Fibroblast of lung (primary cell): ENCODE measurements around the gene OCA2. TPM values are rescaled to one million over a fixed set of nuclear protein-coding genes. Genes with fewer than 3 reads are reported as not detected.

Experiments used
- DNase-seq, 2 donors: peaks; one replicate each; pipeline versions ENCODE4 v3.0.0 to v3.0.0-alpha.2; 2010; ENCODE audit warnings: low read depth in 2 of 2
- H2AFZ ChIP-seq: 2 replicates; pipeline ENCODE4 v1.5.1; 2012; ENCODE audit warnings: low read length, control low read depth, inconsistent platforms
- H3K27ac ChIP-seq: 2 replicates; pipeline ENCODE4 v1.5.1; 2011; ENCODE audit warnings: low read length, control low read depth; ENCODE audit not compliant: insufficient read depth
- H3K27me3 ChIP-seq: 2 replicates; pipeline ENCODE4 v1.5.1; 2011; ENCODE audit warnings: mild to moderate bottlenecking, low read length; ENCODE audit not compliant: control insufficient read depth, insufficient read depth
- H3K36me3 ChIP-seq: 2 replicates; pipeline ENCODE4 v1.5.1; 2011; ENCODE audit warnings: low read length; ENCODE audit not compliant: control insufficient read depth, insufficient read depth
- H3K4me1 ChIP-seq: 2 replicates; pipeline ENCODE4 v1.5.1; 2011; ENCODE audit warnings: low read length; ENCODE audit not compliant: control insufficient read depth, insufficient read depth; ENCODE audit errors: extremely low read depth
- H3K4me2 ChIP-seq: 2 replicates; pipeline ENCODE4 v1.5.1; 2011; ENCODE audit warnings: low read length, control low read depth; ENCODE audit not compliant: insufficient read depth; ENCODE audit errors: extremely low read depth
- H3K4me3 ChIP-seq, 4 experiments: fragments of 200-600 bp in 1 of 4; sonication (generic) in 1 of 4; replicated peaks in 1 of 4; 2 replicates each; pipeline ENCODE4 v1.5.1; 2011 to 2016; ENCODE audit warnings: low read length in 4 of 4, low read depth in 3 of 4, mild to moderate bottlenecking in 3 of 4, control low read depth in 2 of 4, inconsistent platforms in 1 of 4, mixed read lengths in 1 of 4; ENCODE audit not compliant: insufficient read depth in 1 of 4; ENCODE audit errors: control extremely low read depth in 1 of 4
- H3K79me2 ChIP-seq: 2 replicates; pipeline ENCODE4 v1.5.1; 2012; ENCODE audit warnings: mild to moderate bottlenecking, low read length, inconsistent platforms; ENCODE audit not compliant: control insufficient read depth, insufficient read depth
- H3K9ac ChIP-seq: 2 replicates; pipeline ENCODE4 v1.5.1; 2011; ENCODE audit warnings: mild to moderate bottlenecking, low read length, control low read depth; ENCODE audit not compliant: insufficient read depth
- H3K9me3 ChIP-seq: 2 replicates; pipeline ENCODE4 v1.5.1; 2012; ENCODE audit warnings: low read depth, low read length; ENCODE audit not compliant: control insufficient read depth, insufficient read depth
- H4K20me1 ChIP-seq: 2 replicates; pipeline ENCODE4 v1.5.1; 2011; ENCODE audit warnings: low read length; ENCODE audit not compliant: control insufficient read depth, insufficient read depth; ENCODE audit errors: extremely low read depth
- EZH2 ChIP-seq: IDR thresholded peaks from 2 replicates; pipeline ENCODE4 v1.5.1; 2012; ENCODE audit warnings: low read length, control low read depth, mild to moderate bottlenecking; ENCODE audit errors: missing control alignments
- polyA plus RNA-seq, 2 donors: library from polyadenylated mRNA; depleted of rRNA in 1 of 2; stranded (reverse) in 1 of 2; unstranded in 1 of 2; fragments of >200 nt; gene quantifications; 2 replicates each; pipeline ENCODE4 v1.2.1, GENCODE V29; 2011 to 2012; ENCODE audit warnings: missing spikeins in 1 of 2
- total RNA-seq: library from RNA; depleted of rRNA; stranded (reverse); fragments of >200 nt; gene quantifications from 2 replicates; pipeline ENCODE4 v1.2.1, GENCODE V29; 2014
- TF ChIP-seq, protein P1 (sequence below), 2 donors: IDR thresholded peaks in 1 of 2; conservative IDR thresholded peaks in 1 of 2; 1 replicate in 1 of 2; 2 replicates in 1 of 2; pipeline ENCODE4 v1.5.1; 2011 to 2012; ENCODE audit warnings: low read length in 2 of 2, control low read depth in 1 of 2, inconsistent platforms in 1 of 2, low read depth in 1 of 2, mild to moderate bottlenecking in 1 of 2

The OCA2 gene
- total and polyA plus RNA-seq, 2 donors (not counting 1 experiment from before 2014, with no cell fraction given): not detected

- Histone ChIP-seq H3K4me1 (no peaks in the 10 kb centered on the region), H3K36me3 (peaks cover 4% of the 10 kb centered on the region), H3K27me3 (no peaks in the 10 kb centered on the region), H3K9ac (no peak overlapping the region), H3K4me3 (peak overlapping the region; percentile 43 to 66 (median 60)), H3K4me2 (peak overlapping the region; percentile 92), H3K79me2 (no peaks in the 10 kb centered on the region), H3K9me3 (no peaks in the 10 kb centered on the region), H2AFZ (peak overlapping the region; percentile 53), H4K20me1 (no peaks in the 10 kb centered on the region), H3K27ac (no peak overlapping the region)
- DNase-seq: peak; percentile 39 to 47
- TF ChIP-seq, protein P1, sequence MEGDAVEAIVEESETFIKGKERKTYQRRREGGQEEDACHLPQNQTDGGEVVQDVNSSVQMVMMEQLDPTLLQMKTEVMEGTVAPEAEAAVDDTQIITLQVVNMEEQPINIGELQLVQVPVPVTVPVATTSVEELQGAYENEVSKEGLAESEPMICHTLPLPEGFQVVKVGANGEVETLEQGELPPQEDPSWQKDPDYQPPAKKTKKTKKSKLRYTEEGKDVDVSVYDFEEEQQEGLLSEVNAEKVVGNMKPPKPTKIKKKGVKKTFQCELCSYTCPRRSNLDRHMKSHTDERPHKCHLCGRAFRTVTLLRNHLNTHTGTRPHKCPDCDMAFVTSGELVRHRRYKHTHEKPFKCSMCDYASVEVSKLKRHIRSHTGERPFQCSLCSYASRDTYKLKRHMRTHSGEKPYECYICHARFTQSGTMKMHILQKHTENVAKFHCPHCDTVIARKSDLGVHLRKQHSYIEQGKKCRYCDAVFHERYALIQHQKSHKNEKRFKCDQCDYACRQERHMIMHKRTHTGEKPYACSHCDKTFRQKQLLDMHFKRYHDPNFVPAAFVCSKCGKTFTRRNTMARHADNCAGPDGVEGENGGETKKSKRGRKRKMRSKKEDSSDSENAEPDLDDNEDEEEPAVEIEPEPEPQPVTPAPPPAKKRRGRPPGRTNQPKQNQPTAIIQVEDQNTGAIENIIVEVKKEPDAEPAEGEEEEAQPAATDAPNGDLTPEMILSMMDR (conservative IDR thresholded peaks at IDR 0.05 in 1 of 2, IDR thresholded peaks at IDR 0.05 in 1 of 2; ENCODE audit: low read depth in 1 of 2, low read length in 2 of 2): no peak
- no peak for TF ChIP-seq EZH2
Observed at GRCh38 chr15:28107111-28107903, 8.2 kb upstream of the OCA2 start.

DNA sequence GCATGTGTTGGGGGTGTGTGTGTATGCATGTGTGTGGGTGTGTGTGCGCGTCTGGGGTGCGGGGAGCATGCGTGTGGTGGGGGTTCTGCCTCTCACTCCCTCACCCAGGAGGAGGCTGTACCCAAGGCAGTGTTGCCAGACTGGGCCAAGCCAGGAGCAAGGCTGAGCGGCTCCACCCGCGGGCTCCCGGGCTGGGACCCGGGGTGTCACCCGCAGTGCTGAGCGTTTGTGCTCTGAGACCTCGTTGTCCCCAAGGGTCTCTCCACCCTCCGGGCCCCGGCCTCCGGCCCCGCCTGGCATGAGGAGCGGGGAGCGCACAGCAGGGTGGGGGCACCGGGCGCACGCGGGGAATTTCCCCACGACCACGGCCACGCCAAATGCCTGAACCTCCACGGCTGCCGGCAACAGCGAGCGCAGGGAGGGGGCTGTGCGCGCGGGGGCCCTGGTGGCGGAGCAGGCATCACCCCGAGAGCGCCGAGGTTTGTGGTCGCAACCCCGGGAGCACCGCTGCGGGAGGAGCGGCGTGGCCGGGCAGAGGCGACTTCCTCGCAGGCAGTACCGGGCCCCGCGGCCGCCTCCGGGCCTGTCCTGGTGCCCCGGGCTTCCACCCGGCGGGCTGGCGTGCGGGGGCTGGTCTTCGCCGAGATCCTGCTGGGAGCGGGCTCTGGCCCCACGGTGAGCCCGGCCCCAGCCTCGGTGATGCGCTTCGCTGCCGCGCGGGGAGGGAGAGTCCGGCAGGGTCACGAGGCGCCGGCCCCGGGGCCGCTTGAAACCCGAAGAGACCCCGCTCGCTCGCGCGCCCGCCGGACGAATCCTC, 7.4 kb upstream of the OCA2 start:
- DNase-seq: peak in 1 of 2 donors; percentile 32
- Histone ChIP-seq H4K20me1 (no peaks in the 10 kb centered on the region), H3K9ac (peak overlapping the region; percentile 23)

More for the DNA sequence above, 7.4 kb upstream of the OCA2 start:
- peak overlapping the region; percentile 53 for H2AFZ ChIP-seq
- no peaks in the 10 kb centered on the region for H3K27me3 ChIP-seq
- no peak overlapping the region for H3K27ac ChIP-seq
- no peaks in the 10 kb centered on the region for H3K4me1 ChIP-seq
- peak overlapping the region; percentile 43 to 66 (median 60) for H3K4me3 ChIP-seq
- H3K4me2 ChIP-seq: peak overlapping the region; percentile 92
- TF ChIP-seq, protein P1 (conservative IDR thresholded peaks at IDR 0.05 in 1 of 2, IDR thresholded peaks at IDR 0.05 in 1 of 2; ENCODE audit: low read depth in 1 of 2, low read length in 2 of 2): no peak
- TF ChIP-seq EZH2: no peak
- no peaks in the 10 kb centered on the region for H3K79me2 ChIP-seq
- H3K9me3 ChIP-seq: no peaks in the 10 kb centered on the region
- H3K36me3 ChIP-seq: peaks cover 1% of the 10 kb centered on the region
